ENCODE data around the gene IFT88.

Gene IFT88

GRCh38 chr13:20721058-20721453, 154.1 kb downstream of the IFT88 start:
- H3K36me3 Mint-ChIP-seq = no peaks in the 10 kb centered on the region
- no peaks in the 10 kb centered on the region for H3K27me3 Mint-ChIP-seq
- no peak overlapping the region for H3K4me3 Mint-ChIP-seq
- peaks cover 7% of the 10 kb centered on the region for H3K4me1 Mint-ChIP-seq
- no peaks in the 10 kb centered on the region for H3K9me3 Mint-ChIP-seq
- ATAC-seq = peak; percentile 9
- H3K27ac Mint-ChIP-seq = no peak overlapping the region

GRCh38 chr13:20721454-20722357, 154.7 kb downstream of the IFT88 start:
- Mint-ChIP-seq H3K9me3 (no peaks in the 10 kb centered on the region), H3K4me3 (peak overlapping the region; percentile 39), H3K36me3 (no peaks in the 10 kb centered on the region), H3K27me3 (no peaks in the 10 kb centered on the region), H3K27ac (no peak overlapping the region), H3K4me1 (peaks cover 7% of the 10 kb centered on the region)
- ATAC-seq = peak; percentile 52

GRCh38 chr13:20727856-20728255, 160.9 kb downstream of the IFT88 start:
- H3K9me3 Mint-ChIP-seq = no peaks in the 10 kb centered on the region
- no peaks in the 10 kb centered on the region for H3K27me3 Mint-ChIP-seq
- ATAC-seq = no peak
- H3K4me1 Mint-ChIP-seq = no peaks in the 10 kb centered on the region
- peaks cover 16% of the 10 kb centered on the region for H3K36me3 Mint-ChIP-seq
- H3K27ac Mint-ChIP-seq = no peak overlapping the region
- H3K4me3 Mint-ChIP-seq = no peak overlapping the region

- no peak overlapping the region for H3K27ac Mint-ChIP-seq
- ATAC-seq = no peak
- H3K4me3 Mint-ChIP-seq = no peak overlapping the region
- H3K4me1 Mint-ChIP-seq = no peaks in the 10 kb centered on the region
- no peaks in the 10 kb centered on the region for H3K27me3 Mint-ChIP-seq
- H3K9me3 Mint-ChIP-seq = no peaks in the 10 kb centered on the region
- H3K36me3 Mint-ChIP-seq = peaks cover 16% of the 10 kb centered on the region
Measured at GRCh38 chr13:20728579-20729311, 161.8 kb downstream of the IFT88 start.

- no peaks in the 10 kb centered on the region for H3K4me1 Mint-ChIP-seq
- no peak for ATAC-seq
- H3K27me3 Mint-ChIP-seq = no peaks in the 10 kb centered on the region
- no peaks in the 10 kb centered on the region for H3K9me3 Mint-ChIP-seq
- H3K36me3 Mint-ChIP-seq = peaks cover 26% of the 10 kb centered on the region
- H3K27ac Mint-ChIP-seq = no peak overlapping the region
- H3K4me3 Mint-ChIP-seq = no peak overlapping the region
Measured at GRCh38 chr13:20729633-20730585, 163.0 kb downstream of the IFT88 start.

- Mint-ChIP-seq H3K9me3 (no peaks in the 10 kb centered on the region), H3K4me3 (no peak overlapping the region), H3K27me3 (no peaks in the 10 kb centered on the region), H3K27ac (no peak overlapping the region), H3K36me3 (peaks cover 31% of the 10 kb centered on the region), H3K4me1 (no peaks in the 10 kb centered on the region)
- no peak for ATAC-seq
Measured at GRCh38 chr13:20738616-20739015, 171.7 kb downstream of the IFT88 start.

GRCh38 chr13:20740021-20740420, 173.1 kb downstream of the IFT88 start:
- no peak overlapping the region for H3K27ac Mint-ChIP-seq
- peaks cover 6% of the 10 kb centered on the region for H3K9me3 Mint-ChIP-seq
- no peaks in the 10 kb centered on the region for H3K27me3 Mint-ChIP-seq
- no peak overlapping the region for H3K4me3 Mint-ChIP-seq
- no peaks in the 10 kb centered on the region for H3K4me1 Mint-ChIP-seq
- H3K36me3 Mint-ChIP-seq = peaks cover 20% of the 10 kb centered on the region
- ATAC-seq = no peak
